Measurements from ENCODE around the gene STRN4. TPM values are rescaled to one million over a fixed set of nuclear protein-coding genes. Genes with fewer than 3 reads are reported as not detected.

Gene STRN4
- total and polyA plus RNA-seq, 9 of the 15 experiments (the other 6 are each of a cell fraction or from before 2014, with no cell fraction given), result 0.62 to 83.7 (median 36.9) TPM

DNA sequence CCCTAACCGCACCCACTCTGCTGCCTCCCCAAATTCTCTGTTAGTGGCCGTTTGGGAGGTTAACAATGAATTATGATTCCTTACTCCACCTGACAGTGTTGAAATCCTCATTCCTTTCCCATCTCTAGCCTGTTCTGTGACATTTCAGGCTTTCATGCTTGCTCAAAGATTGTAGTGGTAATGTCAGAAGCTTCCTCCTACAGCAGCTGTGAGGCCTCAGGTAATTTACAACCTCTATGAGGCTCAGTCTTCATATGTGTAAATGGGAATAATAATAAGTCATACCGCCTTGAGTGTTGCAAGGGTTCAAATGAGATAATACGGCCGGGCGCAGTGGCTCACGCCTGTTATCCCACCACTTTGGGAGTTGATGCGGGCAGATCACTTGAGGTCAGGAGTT lies 43.1 kb upstream of the STRN4 start:
- ChIA-PET CTCF (ENCODE audit: low intra/inter-chr PET ratio) (no interaction called here), POLR2A (interaction anchor here (0.8 to 5.6 kb wide), 6 partner anchors 9 to 58 kb away, joined by 3 to 89 read pairs (median 9); no protein-coding TSS in a partner anchor)
- no peaks in the 10 kb centered on the region for H3K27me3 ChIP-seq (ENCODE audit: control insufficient read depth in 2 of 2, insufficient read depth in 2 of 2, low read length in 2 of 2)
- 82% methylated on average over 8 of the region's 8 CpGs for WGBS (ENCODE audit: insufficient coverage, low coverage, missing lambda C conversion rate)
- H3K36me3 ChIP-seq (ENCODE audit: control insufficient read depth, insufficient read depth, low read length), result peaks cover 23% of the 10 kb centered on the region
- peaks cover 14 to 34% of the 10 kb centered on the region in 2 experiments for H3K4me1 ChIP-seq (replicated peaks in 1 of 2; ENCODE audit: control insufficient read depth in 2 of 2, insufficient read depth in 2 of 2, low read length in 2 of 2)
- no peak for FAIRE-seq
- H3K9me1 ChIP-seq (ENCODE audit: control insufficient read depth, insufficient read depth, low read length), result no peaks in the 10 kb centered on the region
- peak overlapping the region; percentile 69; the same call in 1 of the 3 replicates for H3K27ac ChIP-seq (ENCODE audit: extremely low read depth, low read depth, low read length)
- ATAC-seq, result no peak
- intact Hi-C loops (cut with micrococcal nuclease) (loop anchor here (5.0 kb wide), 1 partner anchor 38 kb away; no protein-coding TSS in a partner anchor), in situ Hi-C loops (cut with MboI) (no loop called here)
- no peak overlapping the region; the same call in 1 of the 2 replicates for H2AFZ ChIP-seq (ENCODE audit: low read depth, low read length)
- peaks cover 43% of the 10 kb centered on the region for H3K79me2 ChIP-seq (ENCODE audit: control insufficient read depth, insufficient read depth, low read length)
- BruUV-seq (replicated peaks), result no TSS peak
- no peak overlapping the region for H3K4me3 ChIP-seq
- DNase-seq (ENCODE audit: extremely low read depth in 1 of 4, low spot score in 3 of 4), result no peak
- H3K9me3 ChIP-seq (replicated peaks; ENCODE audit: control insufficient read depth, insufficient read depth, low read depth, low read length), result no peaks in the 10 kb centered on the region
- no peak overlapping the region; the same call in 1 of the 2 replicates for H3K4me2 ChIP-seq (ENCODE audit: insufficient read depth, low read length)
- TF ChIP-seq MEIS2 (IDR thresholded peaks at IDR 0.05; ENCODE audit: partially characterized antibody) (peak; percentile 6), EHMT2 (IDR thresholded peaks at IDR 0.05) (no peak), CREB1 (IDR thresholded peaks at IDR 0.05) (no peak), CREB1 (CRISPR knock-in tag; IDR thresholded peaks at IDR 0.05) (no peak)
- TF ChIP-seq, protein P1, sequence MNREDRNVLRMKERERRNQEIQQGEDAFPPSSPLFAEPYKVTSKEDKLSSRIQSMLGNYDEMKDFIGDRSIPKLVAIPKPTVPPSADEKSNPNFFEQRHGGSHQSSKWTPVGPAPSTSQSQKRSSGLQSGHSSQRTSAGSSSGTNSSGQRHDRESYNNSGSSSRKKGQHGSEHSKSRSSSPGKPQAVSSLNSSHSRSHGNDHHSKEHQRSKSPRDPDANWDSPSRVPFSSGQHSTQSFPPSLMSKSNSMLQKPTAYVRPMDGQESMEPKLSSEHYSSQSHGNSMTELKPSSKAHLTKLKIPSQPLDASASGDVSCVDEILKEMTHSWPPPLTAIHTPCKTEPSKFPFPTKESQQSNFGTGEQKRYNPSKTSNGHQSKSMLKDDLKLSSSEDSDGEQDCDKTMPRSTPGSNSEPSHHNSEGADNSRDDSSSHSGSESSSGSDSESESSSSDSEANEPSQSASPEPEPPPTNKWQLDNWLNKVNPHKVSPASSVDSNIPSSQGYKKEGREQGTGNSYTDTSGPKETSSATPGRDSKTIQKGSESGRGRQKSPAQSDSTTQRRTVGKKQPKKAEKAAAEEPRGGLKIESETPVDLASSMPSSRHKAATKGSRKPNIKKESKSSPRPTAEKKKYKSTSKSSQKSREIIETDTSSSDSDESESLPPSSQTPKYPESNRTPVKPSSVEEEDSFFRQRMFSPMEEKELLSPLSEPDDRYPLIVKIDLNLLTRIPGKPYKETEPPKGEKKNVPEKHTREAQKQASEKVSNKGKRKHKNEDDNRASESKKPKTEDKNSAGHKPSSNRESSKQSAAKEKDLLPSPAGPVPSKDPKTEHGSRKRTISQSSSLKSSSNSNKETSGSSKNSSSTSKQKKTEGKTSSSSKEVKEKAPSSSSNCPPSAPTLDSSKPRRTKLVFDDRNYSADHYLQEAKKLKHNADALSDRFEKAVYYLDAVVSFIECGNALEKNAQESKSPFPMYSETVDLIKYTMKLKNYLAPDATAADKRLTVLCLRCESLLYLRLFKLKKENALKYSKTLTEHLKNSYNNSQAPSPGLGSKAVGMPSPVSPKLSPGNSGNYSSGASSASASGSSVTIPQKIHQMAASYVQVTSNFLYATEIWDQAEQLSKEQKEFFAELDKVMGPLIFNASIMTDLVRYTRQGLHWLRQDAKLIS (CRISPR knock-in tag; IDR thresholded peaks at IDR 0.05), result no peak
- H3K9ac ChIP-seq (ENCODE audit: insufficient read depth in 1 of 2, low read depth in 2 of 2, low read length in 2 of 2), result no peak overlapping the region
- peaks cover 25% of the 10 kb centered on the region for H4K20me1 ChIP-seq (replicated peaks; ENCODE audit: control insufficient read depth, insufficient read depth, low read length)
